NCI-H1105 treated with DMSO at 0.1 percent for 48 hours (cell line): ENCODE measurements around the gene CCL7.

Experiments used
- DNase-seq: peaks from one replicate; lab custom pipeline; 2025; lab: John Stamatoyannopoulos, UW

CCL7 gene

GRCh38 chr17:34287875-34288274 lies 17.9 kb downstream of the CCL7 start:
- no peak for DNase-seq

GRCh38 chr17:34290586-34290985 lies 20.6 kb downstream of the CCL7 start:
- no peak for DNase-seq

- no peak for DNase-seq
These were observed 21.8 kb downstream of the CCL7 start for GRCh38 chr17:34291721-34292348.

- no peak for DNase-seq
These were observed 29.0 kb downstream of the CCL7 start for GRCh38 chr17:34299027-34299426.

GRCh38 chr17:34299956-34300577 lies 30.0 kb downstream of the CCL7 start:
- DNase-seq = peak; percentile 54

GRCh38 chr17:34300652-34301370 lies 30.8 kb downstream of the CCL7 start:
- DNase-seq = no peak

- DNase-seq = no peak
These were observed 32.0 kb downstream of the CCL7 start for GRCh38 chr17:34301986-34302385.

GRCh38 chr17:34302636-34303035 lies 32.6 kb downstream of the CCL7 start:
- DNase-seq = no peak

GRCh38 chr17:34303606-34304005 lies 33.6 kb downstream of the CCL7 start:
- no peak for DNase-seq

- DNase-seq = no peak
These were observed 35.0 kb downstream of the CCL7 start for GRCh38 chr17:34305061-34305460.

GRCh38 chr17:34305606-34306005 lies 35.6 kb downstream of the CCL7 start:
- DNase-seq = no peak

- DNase-seq = no peak
These were observed 36.4 kb downstream of the CCL7 start for GRCh38 chr17:34306466-34306865.

- DNase-seq = no peak
These were observed 37.1 kb downstream of the CCL7 start for GRCh38 chr17:34307110-34307509.

- no peak for DNase-seq
These were observed 38.4 kb downstream of the CCL7 start for GRCh38 chr17:34308371-34308770.

- DNase-seq = no peak
These were observed 41.3 kb downstream of the CCL7 start for GRCh38 chr17:34311291-34311690.

GRCh38 chr17:34312080-34312479 lies 42.1 kb downstream of the CCL7 start:
- no peak for DNase-seq

- DNase-seq = no peak
These were observed 43.1 kb downstream of the CCL7 start for GRCh38 chr17:34313164-34313563.

GRCh38 chr17:34314279-34314678 lies 44.3 kb downstream of the CCL7 start:
- no peak for DNase-seq

- no peak for DNase-seq
These were observed 48.5 kb downstream of the CCL7 start for GRCh38 chr17:34318474-34318873.

- DNase-seq = no peak
These were observed 49.0 kb downstream of the CCL7 start, which contains the start of gene CCL8 for GRCh38 chr17:34319039-34319483. Gene CCL8 (plus strand): TSS chr17:34319435. CDS start chr17:34319502, 67 bp downstream.
